Activated CD8-positive, alpha-beta memory T cell treated with anti-CD3 and anti-CD28 coated beads, Interleukin-2, amount 50 U/mL, for 24 hours (primary cell): ENCODE measurements around the gene DLL4.
"Not testable (repeated sequence)": the region's sequence is repeated elsewhere in the genome, so short reads cannot be mapped to it uniquely, and the experiment has no call there.

ENCODE experiments used
- DNase-seq: peaks from one replicate; pipeline ENCODE4 v3.0.0-alpha.2; 2020; ENCODE audit errors: extremely low read depth

The DLL4 gene

DNA sequence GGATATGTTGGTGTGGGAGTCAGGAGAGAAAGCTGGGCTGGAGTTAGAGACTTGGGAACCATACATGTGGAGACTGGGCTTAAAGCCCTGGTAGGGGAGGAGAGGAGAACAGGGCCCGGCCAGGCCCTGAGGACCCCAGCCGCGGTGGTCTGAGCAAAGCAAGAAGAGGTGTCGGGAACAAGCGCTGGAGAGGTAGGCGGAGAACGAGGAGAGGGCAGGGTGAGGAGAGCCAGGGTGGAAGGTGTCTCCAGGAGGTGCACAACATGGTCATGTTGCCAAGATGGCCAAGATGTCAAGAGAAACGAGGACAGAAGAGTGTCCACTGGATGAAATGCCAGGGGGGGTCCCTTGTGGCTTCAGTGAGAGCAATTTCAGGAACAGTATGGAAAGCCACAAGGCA is 29.6 kb downstream of the DLL4 start:
- no peak for DNase-seq

DNA sequence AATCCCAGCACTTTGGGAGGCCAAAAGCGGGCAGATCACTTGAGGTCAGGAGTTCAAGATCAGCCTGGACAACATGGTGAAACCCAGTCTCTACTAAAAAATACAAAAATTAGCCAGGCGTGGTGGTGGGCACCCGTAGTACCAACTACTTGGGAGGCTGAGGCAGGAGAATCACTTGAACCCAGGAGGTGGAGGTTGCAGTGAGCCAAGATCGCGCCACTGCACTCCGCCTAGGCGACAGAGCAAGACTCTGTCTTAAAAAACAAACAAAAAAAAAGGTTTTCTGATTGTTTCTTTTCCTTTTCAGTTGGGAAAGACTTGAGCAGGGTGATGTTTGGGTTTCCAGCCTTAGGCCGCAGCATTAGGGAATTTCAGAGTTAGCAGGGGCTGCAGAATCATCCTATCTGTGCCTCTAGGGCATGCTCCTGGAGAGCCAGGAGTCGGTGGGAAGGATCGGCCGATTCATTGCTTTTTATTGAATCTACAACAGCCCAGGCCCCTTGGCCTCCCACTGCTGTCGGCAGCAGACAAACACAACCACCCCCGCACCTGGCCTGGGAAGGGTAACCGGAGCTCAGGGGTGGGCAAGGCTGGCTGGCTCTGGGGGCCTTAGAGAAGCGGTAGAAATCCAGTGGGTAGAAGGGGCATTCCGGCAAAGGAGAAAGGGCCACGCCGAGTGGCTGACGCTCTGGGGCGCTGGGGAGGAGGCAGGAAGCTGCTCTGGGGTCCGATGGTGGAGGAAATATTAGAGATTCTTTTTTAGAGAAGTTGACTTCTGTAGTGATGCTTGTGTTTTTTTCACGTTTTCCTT is 30.4 kb downstream of the DLL4 start:
- no peak for DNase-seq

DNA sequence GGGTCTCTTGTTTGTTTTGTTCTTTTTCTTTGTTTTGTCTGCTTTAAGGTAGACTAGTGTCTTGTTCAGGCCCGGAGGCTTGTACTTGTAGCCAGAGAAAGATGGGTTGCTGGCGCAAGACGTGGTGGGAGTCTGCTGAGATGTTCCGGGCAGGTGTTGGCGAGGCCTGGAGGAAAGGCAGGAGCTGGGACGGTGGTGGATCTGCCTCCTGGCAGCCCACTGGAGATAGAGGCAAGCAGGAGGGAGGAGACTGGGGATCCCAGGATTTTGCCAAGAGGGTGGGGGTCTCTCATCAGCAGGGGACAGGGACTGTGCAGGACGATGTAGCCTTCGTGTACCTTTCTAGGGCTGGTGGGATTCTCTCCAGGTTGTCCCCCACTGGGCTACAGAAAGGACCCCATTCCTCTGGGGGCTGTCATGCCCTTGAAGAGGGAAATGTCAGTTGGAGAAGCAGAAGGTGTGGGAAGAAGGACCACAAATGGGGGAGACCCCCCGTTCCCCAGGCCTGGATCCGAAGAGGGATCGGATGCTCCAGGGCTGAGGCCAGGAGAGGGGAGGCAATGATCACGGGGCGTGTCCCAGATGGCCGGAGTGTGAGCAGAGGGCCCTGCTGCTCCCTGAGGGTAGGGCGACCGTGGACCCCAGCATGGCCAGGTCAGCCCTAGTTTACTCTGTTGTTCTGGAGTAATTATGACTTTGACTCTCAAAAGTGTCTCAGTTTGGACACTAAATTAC is 31.2 kb downstream of the DLL4 start:
- no peak for DNase-seq

DNA sequence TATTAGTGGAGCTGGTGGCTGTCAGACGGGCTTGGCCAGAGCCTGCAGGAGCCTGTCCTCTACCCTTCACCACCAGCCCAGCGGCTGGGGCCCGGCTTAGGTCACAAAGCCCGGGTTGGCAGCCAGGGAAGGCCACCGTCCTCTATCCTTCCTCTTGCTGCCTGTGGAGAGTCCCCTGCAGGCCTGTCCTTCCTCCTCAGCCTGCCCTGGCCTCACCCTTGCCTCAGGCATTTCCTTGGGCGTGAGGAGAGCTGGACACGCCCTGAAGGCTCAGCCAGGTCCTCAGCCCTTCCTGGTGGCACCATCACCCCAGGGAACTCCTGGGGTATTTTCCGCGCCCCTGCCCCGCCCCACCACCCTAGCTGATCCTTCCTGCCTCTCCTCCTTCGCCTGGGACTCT is 31.8 kb downstream of the DLL4 start:
- DNase-seq, result no peak

DNA sequence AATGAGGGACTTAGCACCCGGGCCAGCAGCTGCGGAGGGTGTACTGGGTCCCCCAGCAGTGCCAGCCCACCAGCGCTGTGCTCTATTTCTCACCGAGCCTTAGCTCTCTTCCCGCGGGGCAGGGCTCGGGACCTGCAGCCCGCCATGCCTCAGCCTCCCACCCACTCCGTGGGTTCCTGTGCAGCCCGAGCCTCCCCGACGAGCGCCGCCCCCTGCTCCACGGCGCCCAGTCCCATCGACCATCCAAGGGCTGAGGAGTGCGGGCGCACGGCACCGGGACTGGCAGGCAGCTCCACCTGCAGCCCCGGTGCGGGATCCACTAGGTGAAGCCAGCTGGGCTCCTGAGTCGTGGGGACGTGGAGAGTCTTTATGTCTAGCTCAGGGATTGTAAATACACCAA is 32.6 kb downstream of the DLL4 start:
- DNase-seq, result not testable (repeated sequence)

DNA sequence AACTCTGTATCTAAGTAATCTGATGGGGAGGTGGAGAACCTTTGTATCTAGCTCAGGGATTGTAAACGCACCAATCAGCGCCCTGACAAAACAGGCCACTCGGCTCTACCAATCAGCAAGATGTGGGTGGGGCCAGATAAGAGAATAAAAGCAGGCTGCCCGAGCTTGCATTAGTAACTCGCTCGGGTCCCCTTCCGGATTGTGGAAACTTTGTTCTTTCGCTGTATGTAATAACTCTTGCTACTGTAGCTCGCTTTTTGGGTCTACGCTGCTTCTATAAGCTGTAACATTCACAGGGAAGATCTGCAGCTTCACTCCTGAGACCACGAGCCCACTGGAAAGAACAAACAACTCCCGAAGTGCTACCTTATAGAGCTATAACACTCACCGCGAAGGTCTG is 33.2 kb downstream of the DLL4 start:
- DNase-seq, result not testable (repeated sequence)

DNA sequence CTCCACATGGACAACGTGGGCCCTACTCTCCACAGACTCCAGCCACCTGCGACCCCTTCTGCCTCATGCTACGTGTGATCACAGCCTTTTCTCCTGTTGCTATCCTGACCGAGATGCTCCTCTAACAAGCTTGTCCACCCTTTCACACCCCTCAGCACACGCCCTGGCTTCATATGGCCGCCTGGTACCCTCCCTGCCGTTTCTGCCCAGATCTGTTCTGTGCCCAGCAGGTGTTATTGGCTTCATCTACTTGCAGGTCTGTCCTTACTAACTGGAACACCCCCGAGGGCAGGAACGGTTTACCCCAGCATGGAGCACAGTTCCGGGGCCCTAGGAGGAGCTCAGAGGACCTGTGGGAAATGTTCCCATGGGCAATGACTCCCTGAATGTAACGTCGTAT is 34.1 kb downstream of the DLL4 start:
- no peak for DNase-seq

DNA sequence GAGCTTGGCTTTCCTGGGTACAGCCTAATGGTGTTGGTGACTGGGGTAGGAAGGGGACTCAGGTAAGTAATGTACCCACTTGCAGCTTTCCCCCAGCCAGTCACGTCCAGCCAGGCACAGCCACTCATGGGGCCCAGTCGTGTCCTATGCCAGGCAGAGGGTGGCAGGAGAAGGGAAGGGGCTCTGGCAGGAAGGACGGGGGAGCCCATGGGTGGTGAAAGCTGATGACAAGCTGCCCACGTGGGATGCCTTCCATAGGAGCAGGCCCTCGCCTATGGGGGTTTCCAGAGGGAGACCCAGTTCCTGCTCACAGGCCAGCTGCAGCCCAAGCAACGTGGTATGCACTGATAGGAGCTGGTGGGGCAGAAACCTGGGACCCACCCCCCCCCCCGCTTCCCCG is 34.9 kb downstream of the DLL4 start:
- no peak for DNase-seq

DNA sequence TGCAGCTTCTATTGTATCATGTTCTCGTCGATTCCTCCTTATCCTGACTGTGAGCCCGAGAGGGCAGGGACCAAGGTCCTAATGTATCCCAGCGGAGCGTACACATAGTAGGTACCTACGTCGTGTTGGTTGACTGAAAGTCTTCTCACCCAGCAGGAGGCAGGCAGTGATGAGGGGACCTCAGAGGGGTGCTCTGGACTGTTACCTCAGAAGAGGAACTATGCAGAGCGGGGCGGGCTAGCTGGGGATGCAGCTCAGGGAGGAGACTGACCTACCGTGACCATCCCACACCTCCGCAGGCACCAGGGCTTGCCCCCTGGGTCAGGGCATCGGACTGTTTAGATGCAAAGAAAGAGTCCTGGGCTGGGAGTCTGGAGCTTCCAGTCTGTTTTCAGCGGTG is 35.5 kb downstream of the DLL4 start:
- DNase-seq, result no peak

DNA sequence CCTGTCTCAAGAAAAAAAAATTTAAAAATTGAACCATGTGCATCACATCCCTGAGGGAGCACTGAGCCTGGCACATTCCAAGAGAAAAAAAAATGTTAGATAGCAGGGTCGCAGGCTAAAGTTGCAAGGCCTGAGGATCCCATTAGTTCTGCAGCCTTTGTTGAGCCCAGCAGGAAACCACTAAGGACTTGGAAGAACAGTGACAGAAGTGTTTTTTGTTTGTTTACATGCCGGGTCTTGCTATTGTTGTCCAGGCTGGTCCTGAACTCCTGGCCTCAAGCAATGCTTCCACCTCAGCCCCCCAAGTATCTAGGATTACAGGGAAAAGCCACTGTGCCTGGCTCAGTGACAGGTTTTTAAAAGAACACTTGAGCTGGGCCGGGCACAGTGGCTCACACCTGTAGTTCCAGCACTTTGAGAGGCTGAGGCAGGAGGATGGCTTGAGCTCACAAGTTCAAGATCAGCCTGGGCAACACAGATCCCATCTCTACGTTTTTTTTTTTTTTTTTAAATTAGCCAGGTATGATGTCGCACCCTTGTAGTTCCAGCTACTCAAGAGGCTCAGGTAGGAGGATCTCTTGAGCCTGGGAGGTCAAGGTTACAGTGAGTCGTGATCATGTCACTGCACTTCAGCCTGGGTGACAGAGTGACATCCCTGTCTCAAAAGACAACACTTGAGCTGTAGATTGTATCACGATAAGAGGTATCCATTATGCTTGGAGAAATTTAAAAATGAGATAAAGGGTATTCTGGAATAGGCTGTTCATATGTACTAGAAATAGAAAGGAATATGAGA is 39.3 kb downstream of the DLL4 start:
- no peak for DNase-seq

DNA sequence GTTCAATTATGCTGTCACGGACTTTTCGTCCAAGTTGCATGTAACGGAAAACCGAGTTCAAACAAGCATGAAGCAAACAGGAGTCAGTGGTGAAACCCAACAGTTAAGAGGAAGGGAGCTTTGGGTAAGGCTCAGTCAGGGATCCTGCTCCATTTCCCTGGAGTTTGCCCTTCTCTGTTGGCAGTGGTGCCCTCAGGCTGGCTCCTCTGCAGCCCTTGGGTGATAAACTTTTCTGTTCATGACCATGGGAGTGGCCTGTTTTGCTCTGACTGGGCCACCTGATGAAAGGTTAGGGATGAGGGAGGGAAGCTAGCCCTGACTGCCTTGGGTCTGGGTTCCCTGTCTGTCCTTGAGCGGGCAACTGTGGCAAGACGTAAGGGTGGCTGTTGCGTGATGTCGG is 40.2 kb downstream of the DLL4 start:
- DNase-seq, result no peak

DNA sequence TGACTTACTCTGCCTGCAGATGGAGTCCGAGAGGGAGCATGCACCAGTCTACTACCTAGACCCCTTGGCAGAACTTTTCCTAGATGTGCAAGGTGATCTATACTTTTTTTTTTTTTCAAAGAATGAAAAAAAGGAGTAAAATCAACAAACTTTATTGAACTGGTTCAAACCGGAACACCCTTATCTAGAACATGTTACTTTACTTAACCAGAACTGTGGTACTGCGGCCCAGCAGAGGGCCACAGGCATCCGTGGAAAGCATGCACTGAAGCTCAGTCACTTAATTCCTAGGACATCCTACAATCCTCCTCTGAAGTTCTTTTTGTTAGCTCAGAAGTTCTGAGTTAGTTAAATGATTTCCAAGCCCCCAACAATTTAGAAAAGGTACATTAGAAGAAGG is 45.7 kb downstream of the DLL4 start:
- no peak for DNase-seq

DNA sequence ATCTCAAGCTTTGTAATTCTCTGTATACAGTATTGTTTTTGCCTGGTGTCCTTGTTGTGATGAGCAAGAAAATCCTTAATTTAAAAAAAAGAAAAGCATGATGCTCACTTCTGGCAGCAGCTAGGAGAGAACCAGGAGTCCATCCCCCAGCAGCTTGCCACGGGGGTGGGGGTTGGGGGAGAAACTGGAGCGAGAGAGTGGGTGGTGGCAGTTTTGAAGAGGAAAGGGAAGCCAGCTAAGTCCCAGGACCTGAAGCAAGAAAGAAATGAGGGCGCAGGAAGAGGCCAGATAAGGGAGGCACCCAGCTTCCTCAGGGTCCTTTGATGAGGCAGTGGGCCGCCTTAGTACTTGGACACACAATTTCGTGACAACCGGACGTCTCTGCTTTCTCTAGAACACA is 47.7 kb downstream of the DLL4 start:
- DNase-seq, result no peak

DNA sequence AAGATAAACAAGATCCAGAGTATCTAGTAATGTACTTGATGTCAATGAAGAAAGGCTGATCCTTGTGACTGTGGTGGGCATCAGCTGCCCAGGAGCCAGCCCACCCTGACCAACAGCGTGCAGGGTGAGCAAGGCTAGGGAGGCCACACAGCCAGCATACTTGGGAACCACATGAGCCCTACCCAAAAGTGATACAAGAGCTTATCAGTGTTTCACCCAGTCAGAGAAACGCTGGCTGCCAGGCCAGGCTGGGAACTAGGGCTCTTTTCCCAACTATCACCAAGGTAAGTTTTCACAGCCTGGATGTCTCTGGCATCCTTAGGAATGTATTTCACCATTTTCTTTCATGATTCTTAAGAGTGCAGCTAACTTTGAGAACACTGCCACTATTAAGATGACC is 49.0 kb downstream of the DLL4 start:
- no peak for DNase-seq

DNA sequence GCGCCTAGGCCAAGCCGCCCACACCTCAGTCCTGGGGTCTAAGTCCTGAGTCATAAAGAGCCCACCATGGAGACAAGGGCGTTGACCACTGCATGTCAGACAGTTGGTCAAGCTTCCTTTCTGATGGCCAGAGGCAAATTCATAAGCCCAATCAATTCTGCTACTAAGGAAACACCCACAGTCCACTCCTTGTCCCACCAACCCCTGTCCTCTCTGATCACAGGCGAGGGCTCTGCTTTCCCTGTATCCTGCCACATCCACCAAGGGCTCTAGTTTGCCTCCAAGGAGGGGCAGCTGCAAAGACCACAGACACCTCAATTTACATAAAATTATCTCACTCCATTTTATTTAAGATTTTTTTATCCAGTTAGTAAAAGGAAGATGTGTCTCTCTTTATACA is 49.4 kb downstream of the DLL4 start:
- DNase-seq, result no peak

DNA sequence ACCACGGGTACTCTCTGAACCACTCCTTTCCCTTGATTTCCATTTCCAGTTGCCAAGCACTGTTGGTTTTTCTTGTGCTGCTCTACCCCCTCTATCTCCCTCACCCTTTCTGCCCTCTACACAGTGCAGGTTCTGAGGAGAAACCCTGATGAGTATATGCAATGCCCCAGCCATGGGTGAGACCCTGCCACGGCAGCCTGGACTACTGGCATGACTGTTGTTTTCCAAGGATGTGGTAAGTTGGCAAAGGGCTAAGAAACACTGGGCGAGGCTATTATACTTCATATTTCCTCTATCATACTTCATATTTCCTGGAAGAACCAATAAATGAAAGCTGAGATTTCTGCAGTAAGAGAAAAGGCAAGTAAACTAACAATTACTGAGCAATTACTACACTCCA is 52.0 kb downstream of the DLL4 start:
- no peak for DNase-seq

DNA sequence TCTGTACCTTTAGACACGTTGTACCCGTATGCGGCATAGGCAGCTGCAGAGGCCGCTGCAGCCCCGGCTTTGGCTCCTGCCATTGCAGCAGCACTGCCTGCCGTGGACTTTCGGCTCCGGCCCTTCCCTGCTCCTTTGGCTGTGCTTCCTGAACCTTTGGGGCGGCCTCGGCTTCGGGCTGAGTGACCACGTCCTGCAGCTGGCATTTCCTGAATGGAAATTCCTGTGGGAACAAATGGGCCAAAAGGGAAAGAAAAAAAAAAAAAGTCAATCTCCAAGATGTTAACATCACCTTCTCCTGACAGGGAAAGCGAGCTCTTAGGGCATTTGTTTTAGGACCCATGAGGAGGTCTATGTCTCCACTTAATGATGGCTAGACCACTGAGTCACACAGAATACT is 53.7 kb downstream of the DLL4 start:
- DNase-seq, result no peak

DNA sequence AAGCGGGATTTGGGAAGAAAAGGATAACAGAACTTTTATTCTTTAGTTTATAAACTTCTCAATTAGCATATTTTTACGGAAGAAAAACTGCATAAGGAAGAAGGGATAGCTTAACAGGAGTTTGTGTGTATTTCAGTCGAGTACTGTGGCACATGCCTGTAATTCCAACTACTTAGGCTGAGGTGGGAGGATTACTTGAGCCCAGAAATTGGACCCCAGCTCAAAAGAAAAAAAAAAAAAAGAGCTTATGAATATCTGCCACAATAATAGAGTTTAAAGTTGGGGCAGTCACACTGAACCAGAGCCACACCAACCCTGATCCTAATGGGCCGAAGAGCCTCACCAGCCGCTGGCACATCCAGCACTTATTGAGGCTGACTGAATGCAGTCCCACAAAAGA is 55.3 kb downstream of the DLL4 start:
- no peak for DNase-seq

DNA sequence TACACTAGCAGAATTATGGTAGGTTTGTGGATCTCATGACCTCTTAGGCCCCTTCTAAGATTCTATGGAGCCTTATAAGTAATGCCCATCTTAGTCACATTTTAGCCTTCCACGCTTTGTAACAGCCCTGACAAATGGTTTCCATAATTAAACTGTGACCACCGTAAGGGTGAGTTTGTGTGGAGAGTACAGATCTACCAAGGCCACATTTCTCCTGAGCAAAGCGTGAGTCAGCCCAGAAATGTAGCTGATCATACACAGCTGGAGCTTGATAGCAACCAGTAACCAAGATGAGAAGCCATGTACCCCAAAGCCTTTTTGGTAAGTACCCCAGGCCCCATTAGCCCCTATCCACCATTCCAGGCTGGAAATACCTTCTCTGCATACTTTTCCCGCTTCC is 55.8 kb downstream of the DLL4 start:
- DNase-seq, result no peak

DNA sequence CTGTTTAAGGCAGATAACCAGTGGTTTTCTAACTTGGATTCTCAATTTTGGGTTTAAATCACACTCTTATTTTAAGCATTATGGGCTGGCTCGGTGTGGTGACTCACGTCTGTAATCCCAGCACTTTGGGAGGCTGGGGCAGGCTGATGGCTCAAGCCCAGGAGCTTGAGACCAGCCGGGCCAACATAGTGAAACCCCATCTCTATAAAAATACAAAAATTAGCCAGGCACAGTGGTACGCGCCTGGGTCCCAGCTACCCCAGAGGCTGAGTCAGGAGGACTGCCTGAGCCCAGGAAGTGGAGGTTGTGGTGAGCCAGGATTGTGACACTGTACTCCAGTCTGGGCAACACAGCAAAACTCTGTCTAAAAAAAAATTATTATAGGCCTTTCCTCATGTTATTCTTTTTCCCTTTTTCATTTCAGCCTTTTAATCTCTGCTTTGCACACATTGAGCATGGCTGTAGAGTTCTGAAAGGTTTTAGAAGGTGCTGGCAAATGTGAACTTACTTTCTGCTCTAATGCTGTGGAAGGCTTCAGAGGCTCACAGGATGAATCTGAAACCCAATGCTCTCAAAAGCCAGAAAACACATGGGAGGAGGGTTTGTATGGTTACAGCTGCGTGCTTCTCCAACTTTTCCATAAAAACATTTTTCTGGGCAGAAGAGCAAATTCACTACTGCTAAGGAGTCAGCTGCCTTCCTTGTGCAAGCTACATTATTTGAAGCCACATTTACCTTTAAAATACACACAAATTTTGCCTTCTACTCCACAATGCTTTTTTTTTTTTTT is 56.6 kb downstream of the DLL4 start:
- no peak for DNase-seq

DNA sequence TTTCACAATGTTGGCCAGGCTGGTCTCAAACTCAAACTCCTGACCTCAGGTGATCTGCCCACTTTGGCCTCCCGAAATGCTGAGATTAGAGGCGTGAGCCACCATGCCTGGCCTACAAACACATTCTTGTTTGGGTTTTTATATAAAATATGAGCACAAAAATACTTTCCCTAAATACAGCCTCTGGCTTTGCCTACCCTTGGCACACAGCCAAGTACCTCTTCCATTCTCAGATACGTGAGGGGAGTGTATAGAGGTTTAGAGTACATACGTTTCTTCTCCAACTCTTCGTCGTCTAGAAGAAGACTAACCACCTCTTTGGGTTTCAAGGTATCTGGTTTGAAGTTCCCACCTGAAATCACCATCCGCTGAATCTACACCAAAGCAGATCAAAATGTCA is 57.7 kb downstream of the DLL4 start:
- DNase-seq, result no peak

DNA sequence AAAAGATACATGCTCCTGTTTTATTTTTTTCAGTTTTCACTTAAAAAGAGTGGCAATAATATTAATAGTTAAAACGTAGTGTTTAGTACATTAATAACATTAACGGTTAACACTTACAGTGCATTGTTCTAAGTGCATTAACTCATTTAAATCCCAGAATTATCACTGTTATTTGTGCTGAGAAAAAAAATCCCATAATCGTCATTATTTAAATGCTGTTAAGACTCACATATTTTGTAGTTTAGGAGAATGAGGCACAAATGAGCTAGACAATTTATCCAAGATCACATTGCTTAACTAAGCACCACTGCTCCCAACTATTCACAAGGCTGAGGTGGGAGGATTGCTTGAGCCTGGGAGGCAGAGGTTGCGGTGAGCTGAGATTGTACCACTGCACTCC is 59.0 kb downstream of the DLL4 start:
- DNase-seq, result no peak
